Stimulated activated CD4-positive, alpha-beta T cell treated with anti-CD3 and anti-CD28 coated beads, Interleukin-15, amount 100 ng/mL, for 24 hours (primary cell): ENCODE data around the gene ZNF701.
"Not testable (repeated sequence)": the region's sequence is repeated elsewhere in the genome, so short reads cannot be mapped to it uniquely, and the experiment has no call there.

Experiments used
- DNase-seq: peaks from one replicate; pipeline ENCODE4 v3.0.0-alpha.2; 2020

The ZNF701 gene

DNA sequence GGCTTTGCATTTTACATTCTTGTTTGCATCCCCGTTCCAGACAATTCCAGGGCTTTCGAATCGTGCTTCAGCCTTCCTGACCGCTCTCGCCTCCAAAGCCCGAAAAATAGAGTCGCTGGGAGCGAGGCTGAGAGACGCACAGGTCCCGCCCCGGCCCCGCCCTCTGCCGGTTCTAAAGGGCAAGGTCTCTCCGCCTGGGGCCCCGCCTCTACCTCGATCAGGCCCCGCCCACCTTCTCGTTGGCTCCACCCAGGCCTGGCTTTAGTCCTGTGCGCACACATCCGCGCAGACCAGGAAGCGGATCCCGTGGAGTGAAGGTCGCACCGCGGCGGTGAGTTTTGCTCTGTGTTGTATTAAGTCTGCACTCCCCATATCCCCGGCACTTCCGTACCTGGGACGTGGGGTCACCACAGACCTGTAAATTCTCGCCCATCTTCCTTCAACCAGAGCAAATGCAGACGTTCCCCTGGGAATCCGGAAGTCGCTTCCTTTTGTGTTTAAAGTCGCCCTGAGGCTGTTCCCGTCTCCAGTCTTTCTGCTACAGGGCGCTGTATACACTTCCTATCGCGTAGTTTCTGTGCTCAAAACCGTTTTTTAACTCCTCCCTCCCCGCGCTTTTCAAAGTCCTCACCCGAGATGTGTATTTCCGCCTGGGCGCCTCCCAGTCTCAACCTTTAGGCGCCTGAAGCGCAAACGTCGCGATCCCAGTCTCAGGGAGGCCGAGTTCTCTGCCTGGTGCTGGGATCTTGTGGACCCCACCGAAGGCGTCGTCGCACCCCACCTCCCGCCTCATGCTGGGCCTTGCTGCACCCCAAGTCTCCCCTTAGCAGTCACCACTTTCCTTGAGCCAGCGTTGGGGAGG lies at the start of gene ZNF701:
TSS of gene ZNF701 (plus strand) at position 288 of the 862 bp plus-strand sequence. CDS start 3,861 bp downstream, outside the sequence.
- DNase-seq: peak; percentile 92

DNA sequence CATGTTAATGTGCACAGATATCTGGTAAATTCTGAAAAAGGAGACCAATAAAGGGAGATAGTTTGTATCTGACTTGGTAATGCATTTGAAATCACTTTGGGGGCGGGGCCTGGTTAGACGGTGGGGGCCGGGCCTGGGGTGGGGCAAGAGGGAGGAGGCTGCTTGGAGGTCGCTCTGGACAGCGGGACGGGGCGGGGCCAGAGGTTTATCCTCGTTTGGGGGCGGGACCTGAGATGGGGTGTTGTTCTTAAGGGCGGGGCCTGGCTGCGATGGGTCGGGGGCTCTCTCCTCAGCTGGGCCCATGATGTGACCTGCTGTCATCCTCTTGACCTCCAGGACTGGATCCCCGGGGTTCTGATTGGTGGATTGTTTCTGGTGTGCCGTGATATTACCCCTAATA lies 47.5 kb upstream of the ZNF701 start:
- DNase-seq: no peak

DNA sequence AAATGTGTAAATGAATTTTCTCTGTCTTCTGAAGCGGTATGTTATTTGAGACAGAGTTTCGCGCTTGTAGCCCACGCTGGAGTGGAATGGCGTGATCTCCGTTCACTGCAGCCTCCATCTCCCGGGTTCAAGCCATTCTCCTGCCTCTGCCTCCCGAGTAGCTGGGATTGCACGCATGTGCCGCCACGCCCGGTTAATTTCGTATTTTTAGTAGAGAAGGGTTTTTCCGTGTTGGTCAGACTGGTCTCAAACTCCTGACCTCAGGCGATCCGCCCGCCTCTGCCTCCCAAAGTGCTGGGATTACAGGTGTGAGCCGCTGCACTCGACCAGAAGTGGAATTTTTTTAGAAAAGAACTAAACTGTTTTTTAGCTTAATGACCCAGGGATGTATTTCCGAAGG lies 46.0 kb upstream of the ZNF701 start:
- DNase-seq: no peak

DNA sequence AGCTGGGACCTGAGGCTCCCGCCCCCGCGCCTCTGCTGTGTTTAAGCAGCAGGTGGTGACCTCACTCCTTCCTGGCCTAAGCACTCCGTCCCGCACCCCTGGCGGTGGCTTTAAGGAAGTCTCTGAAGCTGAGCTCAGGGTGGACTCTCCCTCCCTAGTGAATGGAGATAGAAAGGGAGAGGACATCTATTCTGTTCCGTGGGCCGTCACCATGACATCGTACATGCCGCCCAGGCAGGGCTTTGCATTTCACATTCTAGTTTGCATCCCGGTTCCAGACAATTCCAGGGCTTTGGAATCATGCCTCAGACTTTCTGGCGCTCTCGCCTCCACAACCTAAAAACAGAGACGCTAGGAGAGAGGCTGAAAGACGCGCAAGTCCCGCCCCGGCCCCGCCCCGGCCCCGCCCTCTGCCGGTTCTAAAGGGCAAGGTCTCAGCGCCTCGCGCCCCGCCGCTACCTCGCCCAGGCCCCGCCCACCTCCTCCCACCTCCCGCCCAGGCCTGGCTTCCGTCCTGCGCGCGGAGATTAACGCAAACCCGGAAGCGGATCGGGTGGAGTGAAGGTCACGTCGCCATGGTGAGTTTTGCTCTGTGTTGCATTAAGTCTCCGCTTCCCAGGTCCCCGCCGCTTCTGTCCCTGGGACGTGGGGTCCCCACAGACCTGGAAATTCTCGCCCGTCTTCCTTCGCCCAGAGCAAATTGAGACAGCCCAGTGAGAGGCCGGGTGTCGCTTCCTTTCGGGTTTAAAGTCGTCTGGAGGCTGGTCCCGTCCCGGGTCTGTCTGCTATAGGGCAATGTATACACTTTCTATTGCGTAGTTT lies 42.7 kb upstream of the ZNF701 start, which contains the start of gene ZNF808:
TSS of gene ZNF808 (plus strand) at position 535 of the 822 bp plus-strand sequence. CDS start 15,617 bp downstream, outside the sequence.
- DNase-seq: peak; percentile 97

GRCh38 chr19:52527956-52528351 lies 42.1 kb upstream of the ZNF701 start:
- DNase-seq: peak; percentile 8

DNA sequence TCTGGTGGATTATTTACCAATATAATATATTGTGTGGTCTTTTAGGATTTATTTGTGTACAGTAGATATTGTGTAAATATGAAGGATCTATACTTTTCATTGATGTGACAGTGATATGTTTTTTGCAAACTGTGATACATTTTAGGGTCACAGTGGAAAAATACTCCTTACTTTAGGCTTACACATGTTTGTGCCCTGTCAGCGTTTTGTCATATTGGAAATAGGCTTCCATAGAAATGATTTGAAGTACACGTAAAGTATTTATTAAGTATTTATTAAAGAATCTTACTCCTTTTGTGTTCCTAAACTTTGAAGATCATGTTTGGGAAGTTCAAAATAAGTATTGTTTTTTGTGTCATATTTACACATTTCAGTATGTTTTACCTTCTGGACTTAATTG lies 37.6 kb upstream of the ZNF701 start:
- no peak for DNase-seq

DNA sequence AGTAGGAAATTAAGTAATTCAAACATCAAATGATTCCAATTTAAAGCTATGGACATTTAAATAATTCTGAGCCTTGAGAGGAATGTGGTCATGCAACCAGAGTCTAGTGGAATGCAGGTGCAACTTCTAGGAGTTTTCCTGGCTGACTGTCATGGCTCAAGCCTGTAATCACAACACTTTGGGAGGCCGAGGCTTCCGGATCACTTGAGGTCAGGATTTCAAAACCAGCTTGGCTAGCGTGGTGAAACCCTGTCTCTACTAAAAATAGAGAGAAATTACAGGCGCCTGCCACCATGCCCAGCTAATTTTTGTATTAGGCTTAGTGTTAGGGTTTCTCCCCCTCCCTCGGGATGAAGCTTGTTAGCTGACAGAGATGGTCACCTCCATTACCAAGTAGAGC lies 36.2 kb upstream of the ZNF701 start:
- DNase-seq: no peak

DNA sequence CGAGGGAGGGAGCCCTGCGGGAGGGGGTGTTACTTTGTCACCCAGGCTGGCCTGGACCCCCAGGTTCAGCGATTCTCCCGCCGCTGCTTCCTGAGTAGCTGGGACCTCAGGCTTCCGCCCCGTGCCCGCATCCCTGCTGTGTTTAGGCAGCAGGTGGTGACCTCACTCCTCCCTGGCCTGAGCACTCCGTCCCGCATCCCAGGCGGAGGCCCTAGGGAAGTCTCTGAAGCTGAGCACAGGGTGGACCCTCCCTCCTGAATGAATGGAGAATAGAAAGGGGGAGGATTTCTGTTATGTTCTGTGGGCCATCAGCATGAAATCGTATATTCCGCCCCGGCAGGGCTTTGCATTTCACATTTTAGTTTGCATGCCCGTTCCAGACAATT lies 34.7 kb upstream of the ZNF701 start:
- DNase-seq: peak; percentile 14

DNA sequence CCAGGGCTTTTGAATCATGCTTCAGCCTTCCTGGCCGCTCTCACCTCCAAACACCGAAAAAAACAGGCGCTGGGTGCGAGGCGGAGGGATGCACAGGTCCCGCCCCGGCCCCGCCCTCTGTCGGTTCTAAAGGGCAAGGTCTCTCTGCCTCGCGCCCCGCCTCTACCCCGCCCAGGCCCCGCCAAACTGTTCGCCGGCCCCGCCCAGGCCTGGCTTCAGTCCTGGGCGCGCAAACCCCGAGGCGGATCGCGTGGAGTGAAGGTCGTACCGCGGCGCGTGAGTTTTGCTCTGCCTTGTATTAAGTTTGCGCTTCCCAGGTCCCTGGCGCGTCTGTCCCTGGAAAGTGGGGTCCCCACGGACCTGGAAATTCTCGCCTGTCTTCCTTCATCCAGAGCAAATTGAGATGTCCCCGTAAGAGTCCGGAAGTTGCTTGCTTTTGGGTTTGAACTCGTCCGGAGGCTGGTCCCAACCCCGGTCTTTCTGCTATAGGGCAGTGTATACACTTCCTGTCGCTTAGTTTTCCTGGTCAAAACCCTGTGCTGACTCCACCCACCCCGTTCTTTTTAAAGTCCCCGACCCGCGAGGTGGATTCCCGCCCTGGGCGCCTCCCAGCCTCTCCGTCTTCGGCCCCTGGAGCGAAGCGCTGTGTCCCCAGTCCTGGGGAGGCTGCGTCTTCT lies 34.2 kb upstream of the ZNF701 start:
- peak; percentile 96 for DNase-seq

DNA sequence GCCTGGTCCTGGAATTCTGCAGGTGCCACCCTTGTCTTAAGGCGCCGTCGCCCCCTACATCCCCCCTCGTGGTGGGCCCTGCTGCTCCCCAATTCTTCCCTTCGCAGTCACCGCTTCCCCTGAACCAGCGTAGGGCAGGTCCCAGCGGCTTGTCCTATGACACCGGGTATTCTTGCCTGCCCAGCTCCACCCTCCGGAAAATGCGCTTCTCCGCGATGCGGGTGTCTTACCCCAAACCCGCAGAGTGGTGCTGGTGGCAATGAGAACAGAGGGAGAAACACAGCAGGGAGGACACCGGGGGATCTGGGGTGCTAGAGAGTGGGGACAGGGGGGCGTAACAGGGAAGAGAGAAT lies 33.7 kb upstream of the ZNF701 start:
- peak; percentile 55 for DNase-seq

DNA sequence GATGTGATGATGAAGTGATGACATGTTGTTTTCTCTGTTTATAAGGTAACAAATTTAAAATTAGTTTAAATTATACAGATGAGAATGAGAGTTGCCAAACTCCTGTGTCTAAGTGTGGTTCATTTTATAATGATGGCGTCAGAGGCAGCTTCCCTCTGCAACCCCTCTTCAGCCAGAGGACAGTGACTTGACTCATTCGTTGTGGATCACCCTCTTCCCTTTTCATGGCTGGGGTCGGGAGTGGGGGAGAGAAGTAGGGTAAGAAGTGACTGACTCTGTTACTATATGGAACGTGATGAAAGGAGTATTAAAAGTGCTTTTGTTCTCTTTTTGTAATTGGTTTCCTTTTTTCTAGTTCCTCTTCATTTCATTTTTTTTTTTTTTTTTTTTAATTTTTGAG lies 31.3 kb upstream of the ZNF701 start:
- not testable (repeated sequence) for DNase-seq

GRCh38 chr19:52541176-52541575 lies 28.9 kb upstream of the ZNF701 start:
- not testable (repeated sequence) for DNase-seq

DNA sequence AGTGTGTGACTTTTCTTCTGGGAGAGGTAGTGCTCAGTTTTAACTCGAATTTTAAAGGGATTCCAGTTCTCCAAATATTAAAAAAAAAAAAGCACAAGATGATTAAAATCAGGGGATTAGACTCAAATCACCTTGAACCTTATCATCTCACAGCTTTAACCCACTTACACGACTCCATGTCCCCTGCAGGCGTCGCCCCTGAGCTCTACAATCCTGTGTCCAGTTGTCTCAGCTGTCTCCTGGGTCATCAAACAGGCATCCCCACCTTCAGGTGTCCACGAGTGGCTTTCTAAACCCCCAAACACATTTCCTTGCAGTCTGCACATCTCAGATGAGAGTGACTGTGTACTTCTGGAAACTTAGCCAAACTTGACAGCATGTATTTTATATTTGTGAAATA lies 28.5 kb upstream of the ZNF701 start:
- DNase-seq: no peak

DNA sequence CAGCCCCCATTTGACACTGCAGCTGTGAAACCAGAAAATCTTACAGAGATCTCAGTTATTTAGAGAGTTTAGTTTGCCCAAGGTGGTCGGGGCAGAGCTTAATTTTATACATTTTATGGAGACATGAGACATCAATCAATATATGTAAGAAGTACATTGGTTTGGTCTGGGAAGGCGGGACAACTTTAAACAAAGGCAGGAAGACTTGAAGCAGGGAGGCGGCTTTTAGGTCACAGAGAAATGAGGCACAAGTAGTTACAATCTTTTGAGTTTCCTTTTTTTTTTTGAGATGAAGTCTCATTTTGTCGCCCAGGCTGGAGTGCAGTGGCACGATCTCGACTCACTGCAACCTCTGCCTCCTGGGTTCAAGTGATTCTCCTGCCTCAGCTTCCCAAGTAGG lies 27.5 kb upstream of the ZNF701 start:
- DNase-seq: not testable (repeated sequence)

DNA sequence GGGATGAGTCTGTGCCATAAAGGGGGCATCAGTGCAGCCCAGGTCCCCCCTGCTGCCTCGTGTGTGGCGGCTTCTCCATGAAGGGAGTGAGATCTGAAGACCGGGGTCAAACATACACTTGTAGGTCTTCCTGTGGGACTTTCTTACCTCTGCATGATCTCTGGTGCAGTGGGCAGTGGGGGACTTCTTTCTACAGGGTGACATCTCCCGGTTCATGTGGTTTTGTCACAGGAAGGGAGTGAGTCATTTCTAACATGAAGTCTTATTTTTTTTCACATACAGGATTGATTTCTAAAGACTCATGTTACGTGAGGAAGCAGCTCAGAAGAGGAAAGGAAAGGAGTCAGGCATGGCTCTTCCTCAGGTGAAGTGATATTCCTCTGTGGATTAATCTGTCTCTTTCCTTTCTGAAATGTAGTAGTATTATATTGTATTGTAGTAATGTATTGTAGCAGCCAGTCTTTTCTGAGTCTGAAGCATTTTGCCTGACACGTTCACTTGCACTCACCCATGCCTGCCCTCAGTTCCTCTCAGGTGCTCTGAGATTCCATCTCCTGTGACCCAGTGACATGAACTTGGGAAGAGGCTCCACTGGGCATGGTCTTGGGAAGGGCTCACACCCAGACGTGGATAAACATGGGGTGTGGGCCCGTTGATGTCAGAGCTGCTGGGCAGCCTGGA lies 27.0 kb upstream of the ZNF701 start:
- DNase-seq: peak; percentile 33

GRCh38 chr19:52554216-52554971 lies 15.7 kb upstream of the ZNF701 start:
- DNase-seq: no peak

- DNase-seq: no peak
Observed at GRCh38 chr19:52557231-52557995, 12.7 kb upstream of the ZNF701 start.

- DNase-seq: not testable (repeated sequence)
Observed at GRCh38 chr19:52558732-52559445, 11.2 kb upstream of the ZNF701 start.

DNA sequence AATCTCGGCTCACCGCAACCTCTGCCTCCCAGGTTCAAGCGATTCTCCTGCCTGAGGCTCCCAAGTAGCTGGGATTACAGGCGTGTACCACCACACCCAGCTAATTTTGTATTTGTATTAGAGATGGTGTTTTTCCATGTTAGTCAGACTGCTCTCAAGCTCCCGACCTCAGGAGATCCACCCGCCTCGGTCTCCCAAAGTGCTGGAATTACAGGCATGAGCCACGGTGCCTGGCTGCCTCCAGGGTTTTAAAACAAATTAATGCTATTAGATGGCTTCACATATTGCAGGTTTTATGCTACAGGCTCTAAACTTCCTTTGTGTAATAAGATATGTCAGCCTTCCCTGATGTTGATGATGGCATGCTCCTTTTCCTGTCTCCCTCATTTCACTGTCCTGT lies 8.5 kb upstream of the ZNF701 start:
- DNase-seq: not testable (repeated sequence)

DNA sequence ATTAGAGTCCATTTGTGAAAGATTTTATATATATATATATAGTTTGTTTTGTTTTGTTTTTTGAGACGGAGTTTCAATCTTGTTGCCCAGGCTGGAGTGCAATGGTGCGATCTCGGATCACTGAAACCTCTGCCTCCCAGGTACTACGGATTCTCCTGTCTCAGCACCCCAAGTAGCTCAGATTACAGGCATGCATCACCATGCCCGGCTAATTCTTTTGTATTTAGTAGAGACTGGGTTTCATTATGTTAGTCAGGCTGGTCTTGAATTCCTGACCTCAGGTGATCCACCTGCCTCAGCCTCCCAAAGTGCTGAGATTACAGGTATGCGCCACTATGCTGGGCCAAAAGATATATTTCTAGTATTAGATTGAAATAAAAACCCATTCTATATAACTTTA lies 4.0 kb upstream of the ZNF701 start:
- DNase-seq: no peak
